Head of caudate nucleus (tissue), 42 donors: ENCODE measurements around the gene METTL24.
A peak's percentile ranks its signal among the peaks of the same experiment; 100 is the strongest.

ENCODE experiments used
- DNase-seq, 42 donors: peaks; one replicate each; pipeline versions ENCODE4 v3.0.0 to v3.0.0-alpha.2; 2020 to 2021; ENCODE audit warnings: mixed read lengths in 7 of 42
- intact Hi-C: fragments of 100-400 bp; cut with DNase I; formaldehyde crosslinking; loops from one replicate; pipeline ENCODE4 v1.15.0; 2022

The METTL24 gene

GRCh38 chr6:110357664-110358552, at the start of gene METTL24:
Gene METTL24 (minus strand): TSS chr6:110358349. CDS start chr6:110358272, 77 bp downstream.
- peak in 8 of 42 donors; percentile 18 to 54 (median 32) for DNase-seq
- intact Hi-C loops: no loop called here

GRCh38 chr6:110404607-110405006, 46.5 kb upstream of the METTL24 start:
- intact Hi-C loops: no loop called here

GRCh38 chr6:110401585-110402176, 43.5 kb upstream of the METTL24 start:
- intact Hi-C loops: no loop called here
- DNase-seq: no peak

More at GRCh38 chr6:110404607-110405006, 46.5 kb upstream of the METTL24 start:
- no peak for DNase-seq

GRCh38 chr6:110400208-110400607, 42.1 kb upstream of the METTL24 start:
- DNase-seq: no peak
- intact Hi-C loops: no loop called here

- DNase-seq: peak in 2 of 42 donors; percentile 8 to 16
- intact Hi-C loops: loop anchor here (10.0 kb wide), 1 partner anchor 215 kb away; the partner anchor contains the start of gene CDC40
Observed at GRCh38 chr6:110399219-110400071, 41.3 kb upstream of the METTL24 start.

GRCh38 chr6:110398778-110399177, 40.6 kb upstream of the METTL24 start:
- no peak for DNase-seq
- intact Hi-C loops: loop anchor here (10.0 kb wide), 1 partner anchor 214 kb away; the partner anchor contains the start of gene CDC40

GRCh38 chr6:110395221-110395620, 37.1 kb upstream of the METTL24 start:
- intact Hi-C loops: loop anchor here (10.0 kb wide), 1 partner anchor 210 kb away; the partner anchor contains the start of gene CDC40
- DNase-seq: peak in 3 of 42 donors; percentile 19 to 33 (median 22)

- no peak for DNase-seq
- intact Hi-C loops: loop anchor here (5.0 to 10.0 kb wide), 2 partner anchors 210 to 692 kb away; partner anchors contain the start of gene CDC40
Observed at GRCh38 chr6:110394409-110394808, 36.3 kb upstream of the METTL24 start.

GRCh38 chr6:110392727-110393126, 34.6 kb upstream of the METTL24 start:
- intact Hi-C loops: loop anchor here (5.0 to 10.0 kb wide), 2 partner anchors 208 to 690 kb away; partner anchors contain the start of gene CDC40
- no peak for DNase-seq

- no peak for DNase-seq
- intact Hi-C loops: loop anchor here (5.0 to 10.0 kb wide), 2 partner anchors 206 to 688 kb away; partner anchors contain the start of gene CDC40
Observed at GRCh38 chr6:110390404-110390803, 32.3 kb upstream of the METTL24 start.

- intact Hi-C loops: loop anchor here (5.0 to 10.0 kb wide), 2 partner anchors 205 to 688 kb away; partner anchors contain the start of gene CDC40
- no peak for DNase-seq
Observed at GRCh38 chr6:110389689-110390382, 31.7 kb upstream of the METTL24 start.

GRCh38 chr6:110387986-110388385, 29.8 kb upstream of the METTL24 start:
- intact Hi-C loops: no loop called here
- no peak for DNase-seq

- intact Hi-C loops: no loop called here
- DNase-seq: no peak
Observed at GRCh38 chr6:110385458-110385863, 27.3 kb upstream of the METTL24 start.

GRCh38 chr6:110378552-110378951, 20.4 kb upstream of the METTL24 start:
- intact Hi-C loops: no loop called here
- DNase-seq: no peak

- intact Hi-C loops: no loop called here
- DNase-seq: no peak
Observed at GRCh38 chr6:110369066-110369465, 10.9 kb upstream of the METTL24 start.

GRCh38 chr6:110368284-110368683, 10.1 kb upstream of the METTL24 start:
- intact Hi-C loops: no loop called here

GRCh38 chr6:110367825-110368224, 9.7 kb upstream of the METTL24 start:
- no peak for DNase-seq
- intact Hi-C loops: no loop called here

More at GRCh38 chr6:110368284-110368683, 10.1 kb upstream of the METTL24 start:
- DNase-seq: no peak

GRCh38 chr6:110366975-110367374, 8.8 kb upstream of the METTL24 start:
- intact Hi-C loops: no loop called here
- no peak for DNase-seq
